HL-60 (cell line): Measurements from ENCODE around the gene NINJ2.

ENCODE experiments used
- DNase-seq, 2 experiments: peaks; one replicate each; pipeline ENCODE4 v3.0.0-alpha.2; 2010 to 2020; ENCODE audit warnings: low read depth in 1 of 2, low spot score in 1 of 2
- H3K27ac ChIP-seq: fragments of 250-450 bp; sonication (Bioruptor Pico); replicated peaks from 2 replicates; pipeline ENCODE4 v1.5.1; 2020; ENCODE audit warnings: mild to moderate bottlenecking, moderate library complexity
- H3K27me3 ChIP-seq: fragments of 250-450 bp; sonication (Bioruptor Pico); 2 replicates; pipeline ENCODE4 v1.5.1; 2021; ENCODE audit warnings: mild to moderate bottlenecking, moderate library complexity; ENCODE audit not compliant: insufficient read depth, poor library complexity, severe bottlenecking
- H3K4me3 ChIP-seq: replicated peaks from 2 replicates; pipeline ENCODE4 v1.5.1; 2011; ENCODE audit warnings: mild to moderate bottlenecking, control low read depth, low read length; ENCODE audit not compliant: insufficient read depth
- GABPA ChIP-seq: IDR thresholded peaks from 2 replicates; pipeline ENCODE4 v1.6.1; 2012; ENCODE audit warnings: low read depth
- POLR2AphosphoS5 ChIP-seq: IDR thresholded peaks from 2 replicates; pipeline ENCODE4 v1.6.1; 2012; ENCODE audit warnings: low read depth
- SPI1 ChIP-seq: IDR thresholded peaks from 2 replicates; pipeline ENCODE4 v1.6.1; 2012; ENCODE audit warnings: low read depth, mild to moderate bottlenecking, borderline replicate concordance
- TF ChIP-seq, protein P1 (sequence below): IDR thresholded peaks from 2 replicates; pipeline ENCODE4 v1.6.1; 2012; ENCODE audit warnings: low read depth; ENCODE audit not compliant: insufficient replicate concordance
- TF ChIP-seq, protein P2 (sequence below): IDR thresholded peaks from one replicate; pipeline ENCODE4 v1.5.1; 2011; ENCODE audit warnings: low read length, control low read depth, inconsistent platforms; ENCODE audit not compliant: insufficient read depth

Gene NINJ2

DNA sequence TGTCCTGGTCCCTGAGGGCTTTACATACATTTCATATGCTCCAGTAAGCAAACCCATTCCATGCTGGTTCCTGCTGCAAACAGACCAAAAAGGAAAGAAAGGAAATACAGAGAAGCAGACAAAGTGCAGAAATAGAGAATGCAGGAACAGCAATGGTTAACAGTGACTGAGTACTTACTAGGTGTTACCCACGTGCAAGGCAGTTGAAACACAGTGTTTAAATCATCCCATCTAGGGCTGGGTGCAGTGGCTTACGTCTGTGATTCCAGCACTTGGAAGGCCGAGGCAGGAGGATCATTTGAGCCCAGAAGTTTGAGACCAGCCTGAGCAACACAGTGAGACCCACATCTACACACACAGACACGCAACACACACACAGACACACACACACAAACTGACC lies 21.2 kb upstream of the NINJ2 start:
- Histone ChIP-seq H3K4me3 (no peak overlapping the region), H3K27me3 (no peaks in the 10 kb centered on the region), H3K27ac (no peak overlapping the region)
- DNase-seq: no peak
- no peak for TF ChIP-seq POLR2AphosphoS5

DNA sequence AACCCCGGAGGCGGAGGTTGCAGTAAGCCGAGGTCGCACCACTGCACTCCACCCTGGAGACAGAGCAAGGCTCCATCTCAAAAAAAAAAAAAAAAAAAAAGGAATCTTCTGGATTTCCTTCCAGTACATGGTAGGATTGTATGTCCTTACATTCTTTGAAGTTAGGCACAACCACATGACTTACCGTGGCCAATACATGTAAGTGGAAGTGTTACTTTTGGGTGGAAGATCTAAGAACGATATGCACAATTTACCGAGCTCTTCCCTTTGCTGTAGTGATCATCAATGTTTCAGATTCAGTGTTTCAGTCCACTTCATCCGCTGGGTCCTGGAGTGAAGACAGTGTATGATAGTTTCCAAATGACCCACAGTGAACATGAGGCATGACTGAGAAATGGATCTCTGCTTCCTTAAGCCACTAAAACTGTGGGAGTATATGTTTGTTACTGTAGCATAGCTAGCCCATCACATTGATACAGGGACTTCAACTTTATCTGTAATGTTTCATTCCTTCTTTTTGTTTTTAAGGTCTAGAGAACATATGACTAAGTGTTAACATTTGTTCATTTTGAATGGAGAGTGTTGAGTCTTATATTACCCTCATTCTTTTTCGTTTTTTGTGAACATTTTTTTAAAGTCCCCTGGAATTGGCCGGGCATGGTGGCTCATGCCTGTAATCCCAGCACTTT lies 18.5 kb upstream of the NINJ2 start:
- no peak for DNase-seq
- no peak overlapping the region for H3K27ac ChIP-seq
- H3K27me3 ChIP-seq: no peaks in the 10 kb centered on the region
- TF ChIP-seq, protein P1, sequence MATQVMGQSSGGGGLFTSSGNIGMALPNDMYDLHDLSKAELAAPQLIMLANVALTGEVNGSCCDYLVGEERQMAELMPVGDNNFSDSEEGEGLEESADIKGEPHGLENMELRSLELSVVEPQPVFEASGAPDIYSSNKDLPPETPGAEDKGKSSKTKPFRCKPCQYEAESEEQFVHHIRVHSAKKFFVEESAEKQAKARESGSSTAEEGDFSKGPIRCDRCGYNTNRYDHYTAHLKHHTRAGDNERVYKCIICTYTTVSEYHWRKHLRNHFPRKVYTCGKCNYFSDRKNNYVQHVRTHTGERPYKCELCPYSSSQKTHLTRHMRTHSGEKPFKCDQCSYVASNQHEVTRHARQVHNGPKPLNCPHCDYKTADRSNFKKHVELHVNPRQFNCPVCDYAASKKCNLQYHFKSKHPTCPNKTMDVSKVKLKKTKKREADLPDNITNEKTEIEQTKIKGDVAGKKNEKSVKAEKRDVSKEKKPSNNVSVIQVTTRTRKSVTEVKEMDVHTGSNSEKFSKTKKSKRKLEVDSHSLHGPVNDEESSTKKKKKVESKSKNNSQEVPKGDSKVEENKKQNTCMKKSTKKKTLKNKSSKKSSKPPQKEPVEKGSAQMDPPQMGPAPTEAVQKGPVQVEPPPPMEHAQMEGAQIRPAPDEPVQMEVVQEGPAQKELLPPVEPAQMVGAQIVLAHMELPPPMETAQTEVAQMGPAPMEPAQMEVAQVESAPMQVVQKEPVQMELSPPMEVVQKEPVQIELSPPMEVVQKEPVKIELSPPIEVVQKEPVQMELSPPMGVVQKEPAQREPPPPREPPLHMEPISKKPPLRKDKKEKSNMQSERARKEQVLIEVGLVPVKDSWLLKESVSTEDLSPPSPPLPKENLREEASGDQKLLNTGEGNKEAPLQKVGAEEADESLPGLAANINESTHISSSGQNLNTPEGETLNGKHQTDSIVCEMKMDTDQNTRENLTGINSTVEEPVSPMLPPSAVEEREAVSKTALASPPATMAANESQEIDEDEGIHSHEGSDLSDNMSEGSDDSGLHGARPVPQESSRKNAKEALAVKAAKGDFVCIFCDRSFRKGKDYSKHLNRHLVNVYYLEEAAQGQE: no peak
- no peak for TF ChIP-seq SPI1
- TF ChIP-seq POLR2AphosphoS5: no peak
- TF ChIP-seq GABPA: no peak
- TF ChIP-seq, protein P2, sequence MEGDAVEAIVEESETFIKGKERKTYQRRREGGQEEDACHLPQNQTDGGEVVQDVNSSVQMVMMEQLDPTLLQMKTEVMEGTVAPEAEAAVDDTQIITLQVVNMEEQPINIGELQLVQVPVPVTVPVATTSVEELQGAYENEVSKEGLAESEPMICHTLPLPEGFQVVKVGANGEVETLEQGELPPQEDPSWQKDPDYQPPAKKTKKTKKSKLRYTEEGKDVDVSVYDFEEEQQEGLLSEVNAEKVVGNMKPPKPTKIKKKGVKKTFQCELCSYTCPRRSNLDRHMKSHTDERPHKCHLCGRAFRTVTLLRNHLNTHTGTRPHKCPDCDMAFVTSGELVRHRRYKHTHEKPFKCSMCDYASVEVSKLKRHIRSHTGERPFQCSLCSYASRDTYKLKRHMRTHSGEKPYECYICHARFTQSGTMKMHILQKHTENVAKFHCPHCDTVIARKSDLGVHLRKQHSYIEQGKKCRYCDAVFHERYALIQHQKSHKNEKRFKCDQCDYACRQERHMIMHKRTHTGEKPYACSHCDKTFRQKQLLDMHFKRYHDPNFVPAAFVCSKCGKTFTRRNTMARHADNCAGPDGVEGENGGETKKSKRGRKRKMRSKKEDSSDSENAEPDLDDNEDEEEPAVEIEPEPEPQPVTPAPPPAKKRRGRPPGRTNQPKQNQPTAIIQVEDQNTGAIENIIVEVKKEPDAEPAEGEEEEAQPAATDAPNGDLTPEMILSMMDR: no peak
- no peak overlapping the region for H3K4me3 ChIP-seq

DNA sequence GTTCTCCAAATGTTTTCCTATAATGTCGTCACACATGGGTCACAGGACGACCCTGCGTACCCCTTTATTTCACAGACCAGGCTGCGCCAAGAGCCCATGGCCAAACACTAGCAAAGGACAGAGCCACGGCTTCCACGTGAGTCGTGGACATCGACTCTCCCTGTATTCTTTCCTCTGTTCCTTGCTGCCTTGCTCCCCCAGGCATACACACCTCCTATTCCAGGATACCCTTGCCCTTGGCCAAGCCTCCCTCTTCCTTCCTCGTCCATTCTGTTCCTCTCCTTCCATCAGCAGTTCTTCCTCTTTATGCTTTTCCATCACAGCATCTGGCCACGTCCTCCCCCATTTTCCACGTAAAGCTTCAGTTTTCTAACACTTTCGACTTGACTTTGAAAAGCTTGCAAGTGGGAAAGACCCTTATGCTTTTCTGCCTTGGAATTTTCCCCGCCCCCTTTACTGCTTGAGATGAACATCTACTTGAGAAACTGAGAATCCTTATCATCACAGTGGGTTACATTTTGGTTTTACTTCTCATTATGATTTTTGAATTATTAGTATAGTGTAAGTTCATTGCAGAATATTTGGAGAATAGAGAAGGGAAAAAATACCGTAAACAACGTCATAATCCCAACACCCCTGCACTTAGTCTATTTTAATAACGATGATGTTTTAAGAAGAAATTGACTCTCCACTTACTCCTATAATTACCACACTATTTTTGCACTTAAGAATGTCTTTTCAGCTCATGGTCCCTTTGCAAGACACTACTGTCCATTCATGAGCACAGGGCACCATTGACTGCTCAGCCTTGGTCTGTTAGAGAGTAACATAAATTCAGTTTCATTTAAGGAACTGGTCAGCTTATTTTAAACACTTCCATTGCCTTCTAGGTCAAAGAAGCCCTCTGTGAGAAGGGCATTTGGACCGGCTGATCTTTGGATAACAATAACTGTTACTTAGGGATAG lies 15.8 kb upstream of the NINJ2 start:
- DNase-seq: no peak
- no peak overlapping the region for H3K27ac ChIP-seq
- H3K27me3 ChIP-seq: no peaks in the 10 kb centered on the region
- H3K4me3 ChIP-seq: no peak overlapping the region
- TF ChIP-seq, protein P1: no peak
- TF ChIP-seq POLR2AphosphoS5 (no peak), SPI1 (no peak), GABPA (no peak)
- TF ChIP-seq, protein P2: no peak

DNA sequence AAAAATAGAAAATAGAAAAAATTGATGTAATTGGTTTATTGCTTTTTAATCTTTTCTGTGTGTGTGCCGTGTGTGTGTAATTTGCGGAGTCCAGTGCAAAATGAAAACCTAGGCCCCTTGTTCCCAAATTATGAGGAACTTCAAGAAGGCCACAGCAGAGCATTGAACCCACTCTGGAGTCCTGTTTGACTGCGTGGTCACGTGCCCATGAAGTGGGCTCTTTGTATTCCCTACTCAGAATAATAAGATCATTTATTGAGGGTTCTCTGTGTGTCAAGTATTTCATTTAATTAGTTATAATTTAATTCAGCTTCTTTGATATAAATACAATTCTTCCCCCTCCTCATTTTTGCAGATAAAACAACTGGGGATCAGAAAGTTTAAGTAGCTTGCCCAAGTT lies 12.3 kb upstream of the NINJ2 start:
- TF ChIP-seq SPI1 (no peak), GABPA (no peak), POLR2AphosphoS5 (no peak)
- TF ChIP-seq, protein P1: no peak
- TF ChIP-seq, protein P2: no peak
- Histone ChIP-seq H3K27me3 (no peaks in the 10 kb centered on the region), H3K27ac (no peak overlapping the region)

More for the DNA sequence above, 12.3 kb upstream of the NINJ2 start:
- no peak overlapping the region for H3K4me3 ChIP-seq
- DNase-seq: no peak
